Stimulated activated naive B cell treated with anti-CD40 and anti-IgM and Interleukin-4, amounts not matched to agents 10 μg/mL and 1 μg/mL and 100 μg/mL, for 72 hours (primary cell): Measurements from ENCODE around the gene AGT.
"Not testable (repeated sequence)": the region's sequence is repeated elsewhere in the genome, so short reads cannot be mapped to it uniquely, and the experiment has no call there.

Source experiments
- ATAC-seq, 2 donors: fragments of 150-1000 bp; cut with Tn5 transposase; replicated peaks; 2 replicates each; pipeline ENCODE4 v1.10.0; 2021; ENCODE audit warnings: moderate library complexity in 1 of 2
- DNase-seq: peaks from one replicate; pipeline ENCODE4 v3.0.0; 2021
- H3K27ac Mint-ChIP-seq: one replicate; pipeline ENCODE4 v1.8.0; 2022; ENCODE audit warnings: mild to moderate bottlenecking, mixed read lengths
- H3K27me3 Mint-ChIP-seq, 2 donors: one replicate each; pipeline ENCODE4 v1.8.0; 2022; ENCODE audit warnings: mixed read lengths in 2 of 2
- H3K36me3 Mint-ChIP-seq, 2 donors: one replicate each; pipeline ENCODE4 v1.8.0; 2022; ENCODE audit warnings: mixed read lengths in 2 of 2, mild to moderate bottlenecking in 1 of 2
- H3K4me1 Mint-ChIP-seq, 2 donors: one replicate each; pipeline ENCODE4 v1.8.0; 2022; ENCODE audit warnings: mixed read lengths in 2 of 2, mild to moderate bottlenecking in 1 of 2
- H3K4me3 Mint-ChIP-seq, 2 donors: one replicate each; pipeline ENCODE4 v1.8.0; 2022; ENCODE audit warnings: mild to moderate bottlenecking in 2 of 2, mixed read lengths in 2 of 2, moderate library complexity in 1 of 2
- H3K9me3 Mint-ChIP-seq, 2 donors: one replicate each; pipeline ENCODE4 v1.8.0; 2022; ENCODE audit warnings: mixed read lengths in 2 of 2, mild to moderate bottlenecking in 1 of 2

Gene AGT

GRCh38 chr1:230725256-230726012 lies 11.5 kb upstream of the AGT start:
- Mint-ChIP-seq H3K9me3 (peaks cover 5 to 14% of the 10 kb centered on the region in 2 donors), H3K27ac (no peak overlapping the region), H3K4me3 (no peak overlapping the region), H3K36me3 (peaks cover 5 to 6% of the 10 kb centered on the region in 2 donors), H3K27me3 (peaks cover 24 to 49% of the 10 kb centered on the region in 2 donors), H3K4me1 (no peaks in the 10 kb centered on the region)
- ATAC-seq (no peak), DNase-seq (no peak)

GRCh38 chr1:230721849-230722522 lies 8.1 kb upstream of the AGT start:
- H3K27ac Mint-ChIP-seq, ATAC-seq, H3K36me3 Mint-ChIP-seq, H3K4me1 Mint-ChIP-seq, DNase-seq, H3K4me3 Mint-ChIP-seq: not testable (repeated sequence)
- peaks cover 12 to 41% of the 10 kb centered on the region in 2 donors for H3K27me3 Mint-ChIP-seq
- peaks cover 5 to 14% of the 10 kb centered on the region in 2 donors for H3K9me3 Mint-ChIP-seq

- H3K27me3 Mint-ChIP-seq, result peaks cover 29 to 43% of the 10 kb centered on the region in 2 donors
- no peak for ATAC-seq
Measured at GRCh38 chr1:230717251-230717650, 3.3 kb upstream of the AGT start.

GRCh38 chr1:230716453-230716852 lies 2.5 kb upstream of the AGT start:
- ATAC-seq, H3K4me3 Mint-ChIP-seq, H3K4me1 Mint-ChIP-seq, DNase-seq, H3K27ac Mint-ChIP-seq, H3K36me3 Mint-ChIP-seq: not testable (repeated sequence)
- Mint-ChIP-seq H3K9me3 (peaks cover 8 to 10% of the 10 kb centered on the region in 2 donors), H3K27me3 (peaks cover 33 to 46% of the 10 kb centered on the region in 2 donors)

More at GRCh38 chr1:230717251-230717650, 3.3 kb upstream of the AGT start:
- H3K9me3 Mint-ChIP-seq, result peaks cover 10 to 17% of the 10 kb centered on the region in 2 donors
- H3K36me3 Mint-ChIP-seq, result peaks cover 6 to 10% of the 10 kb centered on the region in 2 donors
- H3K27ac Mint-ChIP-seq, result no peak overlapping the region
- no peak overlapping the region for H3K4me3 Mint-ChIP-seq
- DNase-seq, result no peak
- H3K4me1 Mint-ChIP-seq, result no peaks in the 10 kb centered on the region

GRCh38 chr1:230715510-230715909 lies 1.6 kb upstream of the AGT start:
- H3K27ac Mint-ChIP-seq, result no peak overlapping the region

GRCh38 chr1:230713547-230713914 lies 391 bp downstream of the AGT start:
- Mint-ChIP-seq H3K4me1 (no peaks in the 10 kb centered on the region), H3K9me3 (peaks cover 5 to 8% of the 10 kb centered on the region in 2 donors), H3K4me3 (no peak overlapping the region), H3K27ac (no peak overlapping the region), H3K36me3 (peaks cover 0 to 6% of the 10 kb centered on the region in 2 donors), H3K27me3 (peaks cover 32 to 34% of the 10 kb centered on the region in 2 donors)
- ATAC-seq (no peak), DNase-seq (no peak)

More at GRCh38 chr1:230715510-230715909, 1.6 kb upstream of the AGT start:
- Mint-ChIP-seq H3K4me1 (no peaks in the 10 kb centered on the region), H3K27me3 (peaks cover 29 to 36% of the 10 kb centered on the region in 2 donors), H3K9me3 (peaks cover 5 to 8% of the 10 kb centered on the region in 2 donors), H3K4me3 (no peak overlapping the region), H3K36me3 (peaks cover 0 to 6% of the 10 kb centered on the region in 2 donors)
- ATAC-seq (no peak), DNase-seq (no peak)

- Mint-ChIP-seq H3K36me3 (peaks cover 0 to 6% of the 10 kb centered on the region in 2 donors), H3K4me1 (peaks cover 0 to 2% of the 10 kb centered on the region in 2 donors), H3K27me3 (peaks cover 33 to 38% of the 10 kb centered on the region in 2 donors), H3K4me3 (no peak overlapping the region), H3K27ac (no peak overlapping the region), H3K9me3 (peaks cover 5 to 8% of the 10 kb centered on the region in 2 donors)
- DNase-seq (no peak), ATAC-seq (no peak)
Measured at GRCh38 chr1:230713138-230713537, 784 bp downstream of the AGT start.

GRCh38 chr1:230712470-230712942 lies 1.4 kb downstream of the AGT start:
- Mint-ChIP-seq H3K9me3 (peaks cover 5 to 8% of the 10 kb centered on the region in 2 donors), H3K36me3 (peaks cover 0 to 6% of the 10 kb centered on the region in 2 donors), H3K27ac (no peak overlapping the region), H3K4me1 (peaks cover 0 to 4% of the 10 kb centered on the region in 2 donors), H3K27me3 (peaks cover 38 to 42% of the 10 kb centered on the region in 2 donors), H3K4me3 (no peak overlapping the region)
- no peak for DNase-seq
- no peak for ATAC-seq

- Mint-ChIP-seq H3K36me3 (peaks cover 0 to 4% of the 10 kb centered on the region in 2 donors), H3K4me3 (no peak overlapping the region), H3K27ac (no peak overlapping the region), H3K27me3 (peaks cover 42 to 46% of the 10 kb centered on the region in 2 donors), H3K4me1 (peaks cover 0 to 4% of the 10 kb centered on the region in 2 donors), H3K9me3 (peaks cover 0 to 3% of the 10 kb centered on the region in 2 donors)
- ATAC-seq (no peak), DNase-seq (no peak)
Measured at GRCh38 chr1:230711245-230711644, 2.7 kb downstream of the AGT start.

- no peak for ATAC-seq
- DNase-seq, result no peak
- H3K36me3 Mint-ChIP-seq, result peaks cover 0 to 2% of the 10 kb centered on the region in 2 donors
- H3K9me3 Mint-ChIP-seq, result no peaks in the 10 kb centered on the region
- peaks cover 42 to 46% of the 10 kb centered on the region in 2 donors for H3K27me3 Mint-ChIP-seq
- H3K4me3 Mint-ChIP-seq, result no peak overlapping the region
- H3K4me1 Mint-ChIP-seq, result peaks cover 0 to 4% of the 10 kb centered on the region in 2 donors
- H3K27ac Mint-ChIP-seq, result no peak overlapping the region
Measured at GRCh38 chr1:230710543-230710904, 3.4 kb downstream of the AGT start.

GRCh38 chr1:230709619-230710542 lies 4.0 kb downstream of the AGT start:
- H3K27me3 Mint-ChIP-seq, result peaks cover 41 to 46% of the 10 kb centered on the region in 2 donors
- no peak overlapping the region for H3K27ac Mint-ChIP-seq
- ATAC-seq (no peak), DNase-seq (no peak)
- no peaks in the 10 kb centered on the region for H3K36me3 Mint-ChIP-seq
- H3K4me3 Mint-ChIP-seq, result no peak overlapping the region
- no peaks in the 10 kb centered on the region for H3K9me3 Mint-ChIP-seq
- peaks cover 0 to 4% of the 10 kb centered on the region in 2 donors for H3K4me1 Mint-ChIP-seq

- ATAC-seq, result no peak
- H3K27me3 Mint-ChIP-seq, result peaks cover 31 to 41% of the 10 kb centered on the region in 2 donors
Measured at GRCh38 chr1:230708631-230709580, 5.0 kb downstream of the AGT start.

More at GRCh38 chr1:230708631-230709580, 5.0 kb downstream of the AGT start:
- Mint-ChIP-seq H3K4me3 (no peak overlapping the region), H3K9me3 (no peaks in the 10 kb centered on the region), H3K36me3 (no peaks in the 10 kb centered on the region), H3K4me1 (peaks cover 0 to 4% of the 10 kb centered on the region in 2 donors), H3K27ac (no peak overlapping the region)
- DNase-seq, result no peak
